AML-193 (cell line): ENCODE data around the gene ERVW-1.

ENCODE experiments used
- DNase-seq, 2 experiments: peaks; one replicate each; lab custom pipeline; 2025; lab: John Stamatoyannopoulos, UW

Gene ERVW-1

GRCh38 chr7:92425311-92425947 is 52.3 kb downstream of the ERVW-1 start:
- no peak for DNase-seq

- DNase-seq: peak in 1 of 2 experiments; percentile 17
Measured at GRCh38 chr7:92423710-92424131, 54.0 kb downstream of the ERVW-1 start.

DNA sequence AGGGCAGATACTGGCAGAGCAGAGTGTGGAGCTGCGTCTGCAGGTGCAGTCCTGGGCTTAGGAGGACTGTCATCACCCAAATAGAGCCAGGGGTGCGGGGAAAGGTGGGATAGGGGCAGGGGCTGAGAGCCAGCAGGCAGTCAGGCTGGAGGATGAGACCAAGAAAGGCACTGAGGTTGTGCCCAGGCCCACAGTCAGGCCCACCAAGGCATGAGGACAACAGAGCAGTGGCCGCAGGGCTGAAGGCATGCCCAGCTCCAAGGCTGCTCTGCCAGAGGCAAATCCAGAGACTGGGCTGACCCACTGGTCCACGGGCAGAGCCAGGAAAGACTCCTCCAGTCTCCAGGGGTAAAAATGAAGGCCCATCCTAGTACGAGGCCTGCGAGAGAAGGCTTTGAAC is 54.8 kb downstream of the ERVW-1 start:
- DNase-seq: no peak

GRCh38 chr7:92421676-92422435 is 55.9 kb downstream of the ERVW-1 start:
- DNase-seq: no peak
